ENCODE data around the gene ETV5.

The ETV5 gene

DNA sequence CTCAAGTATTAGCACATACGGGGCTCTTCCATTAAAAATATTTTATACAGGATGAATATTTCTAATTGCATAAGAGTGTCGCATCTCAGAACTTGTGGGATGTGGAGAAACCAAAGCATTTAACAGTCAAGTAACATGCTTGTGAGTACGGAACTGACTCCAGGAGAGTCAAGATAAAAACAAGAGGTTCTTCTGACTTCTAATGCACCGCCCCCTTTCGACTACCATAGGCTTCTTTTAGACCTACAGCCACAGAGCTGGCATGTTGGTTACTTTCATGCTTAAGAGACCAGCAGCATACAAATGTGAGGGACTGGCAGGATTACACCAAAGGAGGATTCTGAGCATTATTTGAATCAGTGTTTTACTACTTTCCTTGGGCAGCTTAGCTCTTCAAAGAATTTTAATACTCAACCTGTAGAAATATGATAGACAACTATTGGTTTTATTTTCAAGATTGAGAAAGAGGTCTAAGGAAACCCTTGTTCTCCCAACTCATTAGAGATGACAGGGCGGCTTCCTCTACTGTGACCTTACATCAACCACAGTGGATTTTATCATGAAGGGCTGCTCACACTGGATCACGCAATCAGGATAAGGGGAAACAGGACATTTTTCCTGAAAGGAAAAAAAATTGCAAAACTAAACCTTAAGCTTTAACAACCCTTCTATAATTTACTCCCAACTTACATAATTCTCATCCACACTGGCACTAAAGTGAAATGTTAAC is 14.0 kb downstream of the ETV5 start:
- no peak for DNase-seq

DNA sequence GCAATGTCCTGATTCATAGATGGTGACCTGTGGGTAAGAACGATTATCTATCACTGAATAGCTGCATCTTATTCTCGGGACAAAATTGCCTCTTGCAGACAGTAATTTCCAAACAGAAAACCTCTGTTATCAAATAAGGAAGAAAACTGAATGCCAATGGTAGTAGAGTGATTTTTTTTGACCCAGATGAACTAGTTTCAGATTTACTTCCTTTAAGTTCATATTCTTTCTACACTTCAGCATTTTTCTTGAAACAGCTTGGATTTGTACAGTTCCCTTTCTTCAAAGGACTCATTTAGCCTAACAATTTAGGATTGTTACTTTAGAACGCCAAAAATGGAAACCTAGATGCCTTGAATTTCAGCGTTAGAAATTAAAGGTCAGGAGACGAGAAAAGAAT is 14.6 kb downstream of the ETV5 start:
- no peak for DNase-seq

DNA sequence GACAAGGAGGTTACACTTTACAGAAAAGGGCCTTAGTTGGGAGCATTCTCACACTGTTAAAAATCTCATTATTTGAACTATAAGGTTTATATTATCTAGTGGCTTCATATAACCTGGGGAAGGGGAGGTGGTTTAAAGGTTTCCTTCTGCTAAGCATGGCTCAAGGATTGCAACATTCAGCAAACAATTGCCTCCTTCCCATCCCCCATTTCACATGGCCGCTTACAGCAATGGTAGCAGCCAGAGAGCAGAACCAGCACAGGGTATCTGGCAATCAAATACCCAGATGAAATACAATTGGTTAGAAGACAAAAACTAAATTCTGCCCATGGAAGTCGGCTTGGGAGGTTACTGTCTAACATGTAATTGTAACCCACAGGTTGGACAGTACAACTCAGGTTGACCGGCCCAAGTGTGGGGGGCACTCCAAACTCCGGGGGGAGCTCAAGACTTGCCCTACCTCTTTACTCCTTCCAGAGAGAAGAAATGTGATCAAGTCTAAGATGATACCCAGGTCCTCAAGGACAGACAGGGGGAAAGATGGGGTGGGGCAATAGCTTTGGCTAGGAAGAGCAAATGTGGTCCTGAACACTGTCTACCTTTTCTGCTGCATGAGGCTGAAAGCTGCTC is 15.5 kb downstream of the ETV5 start:
- DNase-seq = no peak

GRCh38 chr3:186092360-186093070 is 16.4 kb downstream of the ETV5 start:
- no peak for DNase-seq

GRCh38 chr3:186090901-186091300 is 18.0 kb downstream of the ETV5 start:
- no peak for DNase-seq

DNA sequence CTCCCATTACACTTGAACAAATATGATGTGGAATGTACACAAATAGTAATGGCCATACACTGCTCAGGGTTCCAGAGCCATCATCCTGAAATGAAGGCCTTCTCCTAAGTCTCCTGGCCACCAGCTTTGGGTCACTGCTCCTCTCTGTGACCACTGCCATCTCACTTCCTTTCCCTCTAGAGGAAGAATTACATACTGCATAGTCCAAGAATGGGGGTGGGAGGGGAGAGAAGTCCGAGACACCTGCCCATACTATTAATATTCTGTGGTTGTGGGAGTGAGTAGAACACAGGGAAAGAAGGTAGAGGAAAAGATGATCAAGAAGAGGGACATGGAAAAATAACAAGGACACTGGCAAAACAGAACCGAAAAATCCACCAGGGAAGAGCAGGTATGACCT is 20.6 kb downstream of the ETV5 start:
- no peak for DNase-seq

DNA sequence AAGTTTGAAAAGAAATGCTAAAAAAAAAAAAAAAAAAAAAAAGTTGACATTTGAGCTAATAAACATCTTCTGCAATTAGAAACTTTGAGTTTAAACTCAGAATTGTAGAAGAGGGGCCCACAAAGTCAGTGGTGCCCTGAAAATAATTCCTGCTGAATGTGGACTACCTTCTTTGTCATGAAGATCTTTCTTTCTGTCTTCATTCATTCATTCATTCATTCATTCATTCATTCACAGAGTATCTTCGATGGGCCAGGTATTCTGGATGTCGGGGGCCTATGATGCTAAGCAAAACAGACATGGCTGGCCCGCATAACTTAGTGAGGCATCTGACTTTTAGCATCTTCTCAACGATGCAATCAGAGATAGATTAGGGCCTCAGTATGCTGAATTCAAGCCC is 24.6 kb downstream of the ETV5 start:
- no peak for DNase-seq

- no peak for DNase-seq
Observed at GRCh38 chr3:186083746-186084145, 25.1 kb downstream of the ETV5 start.

DNA sequence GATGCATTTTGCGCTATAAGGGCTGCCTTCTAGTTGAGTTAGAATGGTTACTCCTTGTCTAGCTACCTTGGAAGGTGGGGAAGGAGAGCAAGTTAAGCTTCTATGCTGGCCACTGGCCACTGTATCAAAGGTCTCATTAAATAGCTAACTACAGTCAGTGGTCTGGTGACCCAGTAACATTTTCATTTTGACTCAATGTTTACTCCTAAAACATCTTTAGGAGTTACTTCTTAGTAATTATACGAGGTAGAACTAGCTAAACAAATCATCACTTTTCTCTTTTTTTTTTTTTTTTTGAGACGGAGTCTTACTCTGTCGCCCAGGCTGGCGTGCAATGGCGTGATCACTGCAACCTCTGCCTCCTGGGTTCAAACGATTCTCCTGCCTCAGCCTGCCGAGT is 26.7 kb downstream of the ETV5 start:
- no peak for DNase-seq

- DNase-seq = no peak
Observed at GRCh38 chr3:186081678-186082077, 27.2 kb downstream of the ETV5 start.

DNA sequence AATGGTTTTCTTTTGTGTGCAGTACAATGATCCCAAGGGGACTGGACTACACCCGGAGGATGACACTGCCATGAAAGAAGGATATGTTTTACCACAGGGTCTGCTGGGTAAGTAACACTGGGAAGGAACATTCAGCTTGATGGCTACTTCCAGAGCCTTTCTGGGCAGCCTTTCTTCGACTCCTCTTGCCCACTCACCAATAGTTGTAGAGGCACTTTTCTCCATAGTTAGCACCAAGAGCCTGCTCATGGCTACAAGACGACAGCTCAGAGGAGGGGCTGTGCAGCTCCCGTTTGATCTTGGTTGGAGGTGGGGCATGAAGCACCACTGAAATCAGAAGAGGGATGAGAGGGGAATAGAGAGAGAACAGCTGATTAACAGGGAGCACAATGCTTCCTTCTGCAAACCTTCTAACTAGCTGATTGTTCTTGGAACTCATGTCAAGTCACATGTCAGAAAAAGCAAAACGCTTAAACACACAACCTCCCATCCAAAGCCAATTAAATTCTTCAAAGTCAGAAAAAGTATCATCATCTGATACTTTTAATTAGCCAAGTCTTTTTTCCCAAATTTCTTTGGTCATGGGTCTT is 27.9 kb downstream of the ETV5 start:
- no peak for DNase-seq

GRCh38 chr3:186079925-186080324 is 29.0 kb downstream of the ETV5 start:
- no peak for DNase-seq

DNA sequence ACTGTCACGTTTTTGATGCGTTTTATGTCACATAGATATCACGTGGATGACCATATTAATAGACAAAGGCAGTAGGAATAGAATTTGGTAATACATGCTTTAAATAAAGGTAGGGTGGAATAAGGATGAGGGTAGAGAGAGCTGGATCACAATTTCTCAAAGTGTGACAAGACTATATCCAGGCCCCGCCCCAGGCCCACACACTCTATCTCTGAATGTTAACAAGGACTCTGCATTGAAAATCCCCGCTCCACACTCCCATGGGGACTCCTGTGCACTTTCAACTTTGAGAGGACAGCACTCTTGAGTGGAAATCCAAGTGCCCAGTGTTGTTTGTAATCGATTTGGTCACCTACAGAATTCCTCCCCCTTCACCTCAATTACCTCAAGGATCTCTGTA is 31.4 kb downstream of the ETV5 start:
- DNase-seq = no peak

DNA sequence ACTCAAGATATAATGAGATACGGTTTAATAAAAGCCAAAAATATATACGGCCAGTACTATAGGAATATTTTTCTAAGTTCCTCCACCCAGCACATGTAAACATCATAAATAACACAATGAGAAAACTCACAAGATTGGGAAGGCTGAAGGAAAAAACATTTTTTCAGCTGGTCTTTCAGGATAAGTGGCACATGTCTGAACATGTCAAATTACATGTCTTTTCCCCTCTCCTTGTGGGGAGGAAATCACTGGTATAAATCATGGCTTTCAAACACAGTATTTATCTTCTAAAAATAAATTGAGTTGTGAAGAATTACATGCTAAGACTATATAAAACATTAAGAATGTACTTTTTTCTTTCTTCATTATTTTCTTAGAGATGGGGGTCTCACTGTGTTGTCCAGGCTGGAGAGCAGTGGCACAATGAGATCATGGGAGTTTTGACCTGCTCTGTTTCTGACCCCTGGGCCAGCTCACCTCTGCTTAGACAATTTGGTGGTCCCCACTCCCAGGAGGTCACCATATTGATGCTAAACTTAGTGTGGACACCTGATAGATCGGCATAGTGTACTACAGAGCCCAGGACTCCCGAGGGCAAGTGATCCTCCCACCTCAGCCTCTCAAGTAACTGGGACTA is 32.8 kb downstream of the ETV5 start:
- no peak for DNase-seq

DNA sequence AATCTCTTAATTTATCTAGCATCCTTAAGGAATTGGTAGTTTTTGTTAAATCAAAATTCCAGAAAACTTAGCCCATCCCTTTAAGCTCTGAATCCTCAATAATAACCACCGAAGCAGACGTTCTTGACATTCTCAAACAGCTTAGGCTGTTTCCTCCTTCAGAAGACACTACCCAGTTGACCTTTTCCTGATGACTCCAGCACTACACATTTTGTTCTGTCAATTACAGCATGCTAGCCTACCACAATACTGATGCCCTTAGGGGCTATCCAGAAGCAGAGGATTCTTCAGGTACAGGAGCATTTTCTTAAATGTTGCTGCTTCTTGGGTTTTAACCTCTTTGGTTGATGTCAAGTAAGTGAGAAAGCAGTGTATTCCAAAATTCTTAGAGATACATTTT is 33.4 kb downstream of the ETV5 start:
- no peak for DNase-seq

DNA sequence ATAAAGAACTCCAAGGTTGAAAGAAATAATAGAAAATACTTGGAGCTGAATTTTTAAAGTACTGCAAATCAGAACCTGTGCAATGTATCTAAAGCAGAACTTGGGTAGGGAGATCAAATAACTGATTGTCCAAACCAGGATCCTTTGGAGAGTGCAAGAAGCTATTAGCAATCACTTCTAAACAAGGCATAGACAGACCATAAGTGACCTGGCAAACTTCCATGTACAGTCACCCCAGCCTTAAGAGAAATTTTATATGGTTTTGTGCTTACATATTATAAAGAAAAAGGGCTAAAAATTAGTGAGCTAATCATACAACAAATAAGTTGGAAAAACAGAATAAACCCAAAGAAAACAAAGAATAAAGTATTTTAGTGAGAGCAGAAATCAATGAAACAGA is 35.2 kb downstream of the ETV5 start:
- no peak for DNase-seq

- no peak for DNase-seq
Observed at GRCh38 chr3:186070996-186071395, 37.9 kb downstream of the ETV5 start.

GRCh38 chr3:186070550-186070949 is 38.3 kb downstream of the ETV5 start:
- no peak for DNase-seq

- DNase-seq = no peak
Observed at GRCh38 chr3:186070133-186070532, 38.8 kb downstream of the ETV5 start.

GRCh38 chr3:186069199-186069598 is 39.7 kb downstream of the ETV5 start:
- no peak for DNase-seq

GRCh38 chr3:186068243-186068552 is 40.7 kb downstream of the ETV5 start:
- DNase-seq = no peak

DNA sequence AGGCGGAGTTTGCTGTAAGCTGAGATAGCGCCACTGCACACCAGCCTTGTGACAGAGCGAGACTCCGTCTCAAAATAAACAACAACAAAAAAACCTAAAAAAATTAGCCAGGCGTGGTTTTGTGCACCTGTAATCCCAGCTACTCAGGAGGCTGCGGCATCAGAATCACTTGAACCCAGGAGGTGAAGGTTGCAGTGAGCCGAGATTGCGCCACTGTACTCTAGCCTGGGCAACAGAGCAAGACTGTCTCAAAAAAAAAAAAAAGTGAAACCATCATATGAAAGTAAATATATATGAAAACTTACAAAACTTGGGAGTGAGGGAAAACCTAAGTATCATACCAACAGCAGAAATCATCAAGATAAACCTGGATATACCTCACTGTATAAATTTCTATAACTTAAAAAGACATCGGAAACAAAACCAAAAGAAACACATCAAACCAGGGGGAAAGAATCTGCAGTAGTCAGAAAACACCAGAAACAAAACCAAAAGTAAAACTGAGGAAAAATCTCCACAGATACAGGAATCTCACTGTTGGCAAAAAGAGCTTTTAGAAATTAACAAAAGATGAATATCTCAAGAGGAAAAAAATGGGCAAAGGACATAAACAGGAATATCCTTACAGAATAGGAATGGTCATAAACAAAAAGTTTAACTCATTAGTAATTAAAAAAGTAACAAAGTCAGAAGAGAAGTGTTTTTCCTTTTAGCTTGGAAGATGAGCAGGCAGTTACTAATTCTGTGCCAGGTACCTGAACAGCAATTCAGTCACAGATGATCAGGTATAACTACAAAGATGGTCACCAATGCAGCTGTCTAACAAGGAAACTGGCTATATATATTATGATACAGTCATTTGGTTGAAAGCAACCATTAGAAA is 41.3 kb downstream of the ETV5 start:
- no peak for DNase-seq

All from effector CD4-positive, alpha-beta T cell (primary cell).